ENCODE results near the gene RASGEF1C.

DNA sequence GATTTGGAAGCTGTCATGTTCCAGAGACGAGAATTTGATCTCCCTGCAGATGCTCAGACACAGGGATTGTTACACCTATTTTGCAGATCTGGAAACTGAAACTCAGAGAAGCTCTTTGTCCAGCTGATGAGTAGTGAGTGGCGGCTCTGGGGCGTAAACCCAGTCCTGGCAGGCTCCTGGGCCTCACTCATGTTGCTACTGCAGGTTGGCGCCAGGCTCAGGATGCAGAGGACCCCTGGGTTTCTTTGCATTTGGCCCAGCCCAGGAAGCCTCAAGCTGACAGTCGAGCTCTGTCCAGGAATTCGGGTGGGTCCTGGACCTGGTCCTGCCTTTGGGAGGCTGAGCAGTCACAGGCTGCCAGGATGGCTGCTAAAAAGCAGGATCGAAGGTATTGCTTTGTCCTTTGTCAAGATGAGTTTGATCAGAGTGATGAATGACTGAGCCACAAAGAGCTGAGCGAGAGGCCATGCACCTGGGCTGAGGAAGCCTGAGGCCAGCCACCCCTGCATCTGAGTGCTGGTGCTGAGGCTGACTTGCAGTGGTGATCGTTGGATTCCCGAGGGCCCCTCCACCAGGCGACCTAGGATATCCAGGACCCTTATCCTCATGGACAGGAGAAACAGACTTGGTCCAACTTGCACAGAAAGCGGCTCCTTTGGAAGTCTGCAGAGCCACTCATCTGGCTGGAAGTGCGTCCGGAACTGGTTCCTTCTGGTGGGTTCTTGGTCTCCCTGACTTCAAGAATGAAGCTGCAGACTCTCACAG is 129.1 kb downstream of the RASGEF1C start:
- TF ChIP-seq, protein P1, sequence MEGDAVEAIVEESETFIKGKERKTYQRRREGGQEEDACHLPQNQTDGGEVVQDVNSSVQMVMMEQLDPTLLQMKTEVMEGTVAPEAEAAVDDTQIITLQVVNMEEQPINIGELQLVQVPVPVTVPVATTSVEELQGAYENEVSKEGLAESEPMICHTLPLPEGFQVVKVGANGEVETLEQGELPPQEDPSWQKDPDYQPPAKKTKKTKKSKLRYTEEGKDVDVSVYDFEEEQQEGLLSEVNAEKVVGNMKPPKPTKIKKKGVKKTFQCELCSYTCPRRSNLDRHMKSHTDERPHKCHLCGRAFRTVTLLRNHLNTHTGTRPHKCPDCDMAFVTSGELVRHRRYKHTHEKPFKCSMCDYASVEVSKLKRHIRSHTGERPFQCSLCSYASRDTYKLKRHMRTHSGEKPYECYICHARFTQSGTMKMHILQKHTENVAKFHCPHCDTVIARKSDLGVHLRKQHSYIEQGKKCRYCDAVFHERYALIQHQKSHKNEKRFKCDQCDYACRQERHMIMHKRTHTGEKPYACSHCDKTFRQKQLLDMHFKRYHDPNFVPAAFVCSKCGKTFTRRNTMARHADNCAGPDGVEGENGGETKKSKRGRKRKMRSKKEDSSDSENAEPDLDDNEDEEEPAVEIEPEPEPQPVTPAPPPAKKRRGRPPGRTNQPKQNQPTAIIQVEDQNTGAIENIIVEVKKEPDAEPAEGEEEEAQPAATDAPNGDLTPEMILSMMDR (conservative IDR thresholded peaks at IDR 0.05; ENCODE audit: low read depth, low read length) = no peak
- no peak for TF ChIP-seq EZH2 (IDR thresholded peaks at IDR 0.05; ENCODE audit: low read length, unreplicated experiment)

All from PC-3 (cell line).